C4-2B (cell line): ENCODE measurements around the gene NABP2.
"Not testable (repeated sequence)": the region's sequence is repeated elsewhere in the genome, so short reads cannot be mapped to it uniquely, and the experiment has no call there.

ENCODE experiments used
- H3K27ac ChIP-seq: fragments of 450-650 bp; 2 replicates; pipeline ENCODE4 v1.5.1; 2017
- ZFX ChIP-seq: fragments of 450-650 bp; IDR thresholded peaks from 2 replicates; pipeline ENCODE4 v1.6.1; 2017
- TF ChIP-seq, protein P1 (sequence below): fragments of 450-650 bp; conservative IDR thresholded peaks from 2 replicates; pipeline ENCODE4 v1.5.1; 2017; ENCODE audit warnings: mild to moderate bottlenecking

Gene NABP2

GRCh38 chr12:56266693-56267442 is 42.7 kb downstream of the NABP2 start, which contains the start of gene COQ10A:
Gene COQ10A (plus strand): TSS chr12:56266942. CDS start chr12:56267119, 177 bp downstream.
- TF ChIP-seq, protein P1, sequence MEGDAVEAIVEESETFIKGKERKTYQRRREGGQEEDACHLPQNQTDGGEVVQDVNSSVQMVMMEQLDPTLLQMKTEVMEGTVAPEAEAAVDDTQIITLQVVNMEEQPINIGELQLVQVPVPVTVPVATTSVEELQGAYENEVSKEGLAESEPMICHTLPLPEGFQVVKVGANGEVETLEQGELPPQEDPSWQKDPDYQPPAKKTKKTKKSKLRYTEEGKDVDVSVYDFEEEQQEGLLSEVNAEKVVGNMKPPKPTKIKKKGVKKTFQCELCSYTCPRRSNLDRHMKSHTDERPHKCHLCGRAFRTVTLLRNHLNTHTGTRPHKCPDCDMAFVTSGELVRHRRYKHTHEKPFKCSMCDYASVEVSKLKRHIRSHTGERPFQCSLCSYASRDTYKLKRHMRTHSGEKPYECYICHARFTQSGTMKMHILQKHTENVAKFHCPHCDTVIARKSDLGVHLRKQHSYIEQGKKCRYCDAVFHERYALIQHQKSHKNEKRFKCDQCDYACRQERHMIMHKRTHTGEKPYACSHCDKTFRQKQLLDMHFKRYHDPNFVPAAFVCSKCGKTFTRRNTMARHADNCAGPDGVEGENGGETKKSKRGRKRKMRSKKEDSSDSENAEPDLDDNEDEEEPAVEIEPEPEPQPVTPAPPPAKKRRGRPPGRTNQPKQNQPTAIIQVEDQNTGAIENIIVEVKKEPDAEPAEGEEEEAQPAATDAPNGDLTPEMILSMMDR: peak; percentile 68
- no peak for TF ChIP-seq ZFX

DNA sequence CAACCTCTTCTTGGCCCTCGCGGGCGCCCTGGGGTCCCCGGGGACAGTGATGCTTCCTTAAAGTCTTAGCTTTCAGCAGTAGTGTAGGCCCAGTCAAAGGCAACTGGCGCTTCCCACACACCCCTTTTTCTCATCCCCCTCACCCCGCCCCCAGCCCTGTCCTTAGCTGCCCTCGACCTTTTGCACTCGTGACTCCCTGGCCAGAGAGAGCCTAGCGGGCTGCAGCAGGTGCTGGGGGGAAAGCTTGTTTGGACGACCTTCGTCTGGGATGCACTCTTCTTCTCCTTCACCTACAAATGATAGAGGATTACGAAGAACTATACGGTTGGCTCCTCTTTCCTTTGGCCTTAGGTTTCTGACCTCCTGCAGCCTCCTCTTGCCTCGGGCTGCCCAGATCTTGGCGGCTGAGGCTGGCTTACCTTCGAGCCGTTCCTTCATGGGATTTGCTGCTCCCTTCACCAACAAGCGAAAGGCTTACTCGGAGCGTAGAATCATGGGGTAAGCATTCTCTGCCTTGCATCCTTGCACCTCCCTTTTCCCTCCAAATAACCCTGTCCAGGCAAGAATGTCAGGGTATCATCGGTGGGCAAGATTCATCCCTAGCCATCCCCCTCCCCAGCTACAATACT is 43.4 kb downstream of the NABP2 start:
- no peak for TF ChIP-seq ZFX
- TF ChIP-seq, protein P1: no peak
- peak overlapping the region; percentile 59 for H3K27ac ChIP-seq

More at GRCh38 chr12:56266693-56267442, 42.7 kb downstream of the NABP2 start, which contains the start of gene COQ10A:
- H3K27ac ChIP-seq: peak within 1 kb of the TSS; percentile 59

- no peak overlapping the region for H3K27ac ChIP-seq
- TF ChIP-seq ZFX: no peak
Measured at GRCh38 chr12:56271031-56271430, 46.9 kb downstream of the NABP2 start.

DNA sequence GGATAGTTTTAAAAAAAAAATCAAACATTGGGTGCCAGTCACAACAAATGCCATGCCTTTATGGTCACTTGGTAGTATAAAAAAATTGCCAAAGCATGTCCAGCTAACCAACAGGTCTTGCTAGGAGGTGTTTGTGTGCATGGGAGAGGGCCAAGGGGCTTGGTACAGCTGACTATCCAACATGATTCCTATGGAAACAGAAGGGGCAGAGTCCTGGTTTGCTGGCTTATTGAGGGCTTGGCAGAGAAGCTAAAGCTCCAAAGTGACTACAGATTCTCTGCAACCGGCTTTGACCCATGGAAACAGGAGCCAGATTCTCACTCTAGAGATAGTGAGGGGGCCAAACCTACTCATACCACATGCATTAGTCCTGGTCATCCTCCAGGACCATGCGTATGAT is 48.3 kb downstream of the NABP2 start:
- H3K27ac ChIP-seq: not testable (repeated sequence)

DNA sequence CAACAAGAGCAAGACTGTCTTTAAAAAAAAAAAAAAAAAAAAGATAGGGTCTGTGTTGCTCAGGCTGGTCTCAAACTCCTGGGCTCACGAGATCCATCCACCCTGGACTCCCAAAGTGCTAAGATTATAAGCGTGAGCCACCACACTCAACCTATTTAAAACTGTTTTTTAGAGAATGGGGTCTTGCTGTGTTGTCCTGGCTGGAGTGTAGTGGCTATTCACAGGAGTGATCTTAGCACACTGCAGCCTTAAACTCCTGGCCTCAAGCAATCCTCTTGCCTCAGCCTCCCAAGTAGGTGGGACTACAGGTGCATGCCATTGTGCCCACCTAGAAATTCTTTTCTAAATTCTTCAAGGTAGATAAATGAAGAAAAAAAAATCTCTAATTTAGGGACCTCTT is 50.2 kb downstream of the NABP2 start:
- TF ChIP-seq ZFX: no peak
- TF ChIP-seq, protein P1: no peak
- H3K27ac ChIP-seq: no peak overlapping the region

GRCh38 chr12:56278905-56279304 is 54.8 kb downstream of the NABP2 start:
- TF ChIP-seq ZFX: no peak
- TF ChIP-seq, protein P1: no peak
- H3K27ac ChIP-seq: no peak overlapping the region
